Uterus (tissue), 2 donors: ENCODE data around the gene JARID2.

ENCODE experiments used
- CTCF ChIP-seq, 4 experiments: fragments of 200-600 bp in 2 of 4; fragments of 450-650 bp in 2 of 4; sonication (generic) in 2 of 4; IDR thresholded peaks; one replicate each; pipeline ENCODE4 v1.5.1; 2016 to 2019; ENCODE audit warnings: antibody characterized with exemption in 4 of 4, mild to moderate bottlenecking in 2 of 4, moderate library complexity in 1 of 4
- POLR2A ChIP-seq, 2 donors: fragments of 450-650 bp; IDR thresholded peaks; one replicate each; pipeline ENCODE4 v1.6.1; 2016; ENCODE audit warnings: antibody characterized with exemption in 2 of 2, mild to moderate bottlenecking in 1 of 2, moderate library complexity in 1 of 2

- peak in 1 of 4 experiments; percentile 2 for TF ChIP-seq CTCF (IDR thresholded peaks at IDR 0.05)
- TF ChIP-seq POLR2A (IDR thresholded peaks at IDR 0.05) = no peak
Measured at GRCh38 chr6:15504581-15505350, 258.9 kb downstream of the JARID2 start.
